A549 (cell line): ENCODE measurements around the gene WTAP. TPM values are rescaled to one million over a fixed set of nuclear protein-coding genes. Genes with fewer than 3 reads are reported as not detected.

Source experiments
- ATAC-seq, 2 experiments: fragments of 200-7000 bp in 1 of 2; fragments of >200 bp in 1 of 2; cut with Nextera tagmentation in 1 of 2; cut with Tn5 transposase in 1 of 2; 3 replicates each; pipeline versions ENCODE4 v1.8.0 to v1.9.1; 2018 to 2020; ENCODE audit warnings: mild to moderate bottlenecking in 1 of 2, moderate library complexity in 1 of 2
- CTCF ChIA-PET: fragments of 300-600 bp; sonication (Branson Sonifier 250); formaldehyde crosslinking; extraction: SDS; loops from one replicate; lab custom pipeline; 2021; ENCODE audit warnings: antibody characterized with exemption, inconsistent platforms; lab: Yijun Ruan, JAX
- POLR2A ChIA-PET: fragments of 350-600 bp; formaldehyde crosslinking; extraction: SDS; loops from one replicate; lab custom pipeline; 2021; ENCODE audit warnings: antibody characterized with exemption, inconsistent platforms; lab: Yijun Ruan, JAX
- DNase-seq, 2 experiments: peaks; one replicate each; pipeline versions ENCODE4 v3.0.0 to v3.0.0-alpha.2; 2011 to 2016; ENCODE audit warnings: low read depth in 1 of 2, low spot score in 1 of 2
- FAIRE-seq: peaks from 2 replicates; lab custom pipeline; 2011; peaks lifted over from hg19 to GRCh38; lab: Jason Lieb, UNC
- H3K27ac ChIP-seq, 2 experiments: fragments of >200 bp; sonication (Bioruptor Twin); formaldehyde crosslinking; 3 replicates each; pipeline ENCODE4 v1.5.1; 2016 to 2017
- H3K4me1 ChIP-seq: fragments of >200 bp; sonication (Bioruptor Twin); formaldehyde crosslinking; 3 replicates; pipeline ENCODE4 v1.6.1; 2016
- H3K4me2 ChIP-seq: fragments of >200 bp; sonication (Bioruptor Twin); formaldehyde crosslinking; 3 replicates; pipeline ENCODE4 v1.6.1; 2016
- H3K4me3 ChIP-seq: fragments of >200 bp; sonication (Bioruptor Twin); formaldehyde crosslinking; 3 replicates; pipeline ENCODE4 v1.5.1; 2016
- H3K9me3 ChIP-seq: fragments of >200 bp; sonication (Bioruptor Twin); formaldehyde crosslinking; 3 replicates; pipeline ENCODE4 v1.6.1; 2016
- CBX8 ChIP-seq: fragments of 200-600 bp; sonication (generic); IDR thresholded peaks from 2 replicates; pipeline ENCODE4 v1.6.1; 2016
- CEBPB ChIP-seq, 2 experiments: fragments of >200 bp in 1 of 2; sonication (Bioruptor Twin) in 1 of 2; formaldehyde crosslinking in 1 of 2; IDR thresholded peaks; 2 replicates each; pipeline ENCODE4 v1.6.1; 2012 to 2016
- CHD4 ChIP-seq: fragments of 200-600 bp; sonication (generic); IDR thresholded peaks from 2 replicates; pipeline ENCODE4 v1.6.1; 2016; ENCODE audit warnings: antibody characterized with exemption, mild to moderate bottlenecking, borderline replicate concordance
- EHF ChIP-seq: fragments of 250-450 bp; sonication (Bioruptor Pico); IDR thresholded peaks from 2 replicates; pipeline ENCODE4 v1.5.0; 2020; ENCODE audit warnings: mild to moderate bottlenecking
- EHMT2 ChIP-seq: fragments of 200-600 bp; sonication (generic); IDR thresholded peaks from 2 replicates; pipeline ENCODE4 v1.6.1; 2016; ENCODE audit warnings: antibody characterized with exemption, low read depth, mild to moderate bottlenecking, moderate library complexity
- FOSB ChIP-seq: fragments of 250-450 bp; sonication (Bioruptor Pico); IDR thresholded peaks from 2 replicates; pipeline ENCODE4 v1.5.0; 2020; ENCODE audit warnings: mild to moderate bottlenecking, moderate library complexity
- HOXB13 ChIP-seq: fragments of 250-450 bp; sonication (Bioruptor Pico); IDR thresholded peaks from 2 replicates; pipeline ENCODE4 v1.5.0; 2020; ENCODE audit warnings: low read depth, mild to moderate bottlenecking, moderate library complexity
- MAZ ChIP-seq: fragments of 150-350 bp; IDR thresholded peaks from 2 replicates; pipeline ENCODE4 v1.6.1; 2014; ENCODE audit warnings: antibody characterized with exemption, low read depth, low read length, borderline replicate concordance
- MYC ChIP-seq: IDR thresholded peaks from 2 replicates; pipeline ENCODE4 v1.6.1; 2012; ENCODE audit warnings: mild to moderate bottlenecking, inconsistent platforms, low read length, improper control_type of control experiment, borderline replicate concordance
- PHF8 ChIP-seq: fragments of 200-600 bp; sonication (generic); IDR thresholded peaks from 2 replicates; pipeline ENCODE4 v1.6.1; 2016; ENCODE audit warnings: low read depth, mild to moderate bottlenecking, antibody characterized with exemption, moderate library complexity, borderline replicate concordance
- POLR2A ChIP-seq: IDR thresholded peaks from 2 replicates; pipeline ENCODE4 v1.6.1; 2012; ENCODE audit warnings: mild to moderate bottlenecking, low read length
- RAD21 ChIP-seq, 2 experiments: fragments of >200 bp in 1 of 2; sonication (Bioruptor Twin) in 1 of 2; formaldehyde crosslinking in 1 of 2; IDR thresholded peaks in 1 of 2; conservative IDR thresholded peaks in 1 of 2; 2 replicates in 1 of 2; 3 replicates in 1 of 2; pipeline ENCODE4 v1.6.1; 2012 to 2018; ENCODE audit warnings: inconsistent platforms in 1 of 2
- RARB ChIP-seq: fragments of 250-450 bp; sonication (Bioruptor Pico); IDR thresholded peaks from 2 replicates; pipeline ENCODE4 v1.8.0; 2021; ENCODE audit warnings: mild to moderate bottlenecking, moderate library complexity
- RCOR1 ChIP-seq: fragments of 150-350 bp; IDR thresholded peaks from 2 replicates; pipeline ENCODE4 v1.6.1; 2014; ENCODE audit warnings: antibody characterized with exemption, low read length, low read depth
- RNF2 ChIP-seq: fragments of 200-600 bp; sonication (generic); IDR thresholded peaks from 2 replicates; pipeline ENCODE4 v1.6.1; 2016; ENCODE audit warnings: low read depth, mild to moderate bottlenecking, antibody characterized with exemption, moderate library complexity, borderline replicate concordance
- SREBF2 ChIP-seq: fragments of 450-650 bp; IDR thresholded peaks from 2 replicates; pipeline ENCODE4 v1.6.1; 2014; ENCODE audit warnings: mild to moderate bottlenecking, moderate library complexity
- TFCP2L1 ChIP-seq: fragments of 250-450 bp; sonication (Bioruptor Pico); IDR thresholded peaks from 2 replicates; pipeline ENCODE4 v1.5.0; 2021; ENCODE audit warnings: mild to moderate bottlenecking
- ZSCAN20 ChIP-seq: fragments of 250-450 bp; sonication (Bioruptor Pico); IDR thresholded peaks from 2 replicates; pipeline ENCODE4 v1.8.0; 2022; ENCODE audit warnings: mild to moderate bottlenecking, moderate library complexity
- WGBS: methylation state at CpG from one replicate; pipeline ENCODE4 v1.1.6; 2017; ENCODE audit errors: missing lambda C conversion rate; 5-methylcytosine and 5-hydroxymethylcytosine counted together
- polyA plus RNA-seq, 4 experiments: library from polyadenylated mRNA; depleted of rRNA in 3 of 4; stranded (reverse); fragments of >200 nt; fragmentation: RNase III in 1 of 4; extraction: RNeasy Plus Mini Kit Qiagen cat#74134 plus additional on column Dnase treatment in 1 of 4; gene quantifications; 2 replicates in 3 of 4; 3 replicates in 1 of 4; pipeline ENCODE4 v1.2.3, GENCODE V29; 2011 to 2017
- TF ChIP-seq, protein P1 (sequence below): IDR thresholded peaks from 2 replicates; pipeline ENCODE4 v1.6.1; 2012

WTAP gene
- polyA plus RNA-seq, 2 of the 4 experiments (the other 2 are of a cell fraction), result 42.4 to 53.2 TPM

DNA sequence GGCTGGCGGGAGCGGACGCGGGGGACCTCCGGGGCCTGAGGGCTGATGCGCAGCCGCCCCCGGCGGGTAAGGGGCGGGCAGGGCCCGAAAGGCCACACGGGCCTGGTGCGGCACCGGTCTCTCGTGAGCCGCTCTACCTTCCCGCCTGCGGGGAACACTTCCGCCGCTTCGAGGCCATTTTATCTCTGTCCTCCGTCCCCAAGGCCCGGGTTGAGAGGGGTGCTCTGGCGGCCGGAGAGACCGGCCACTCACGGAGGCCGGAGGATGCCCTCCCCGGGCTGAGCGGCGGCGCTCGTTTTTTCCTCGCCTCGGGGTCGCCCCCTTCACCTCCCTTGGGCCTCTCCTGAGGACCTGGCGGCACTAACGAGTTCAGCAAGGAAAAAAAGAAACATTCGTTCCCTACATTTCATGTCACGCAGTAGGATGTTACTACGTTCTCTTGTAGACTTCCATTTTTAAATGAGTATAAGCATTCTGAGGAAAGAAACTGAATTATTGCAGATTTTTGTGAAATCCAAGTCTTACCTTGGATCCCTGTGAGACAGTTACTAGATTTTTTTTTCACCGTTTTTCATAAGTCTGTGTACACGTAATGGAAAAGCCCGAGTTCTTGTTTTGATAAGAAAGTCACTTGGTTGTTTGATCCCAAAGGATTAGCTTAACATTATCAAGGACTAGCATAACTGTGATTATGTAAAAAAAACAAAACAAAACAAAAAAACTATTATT, 575 bp downstream of the WTAP start:
- no peaks in the 10 kb centered on the region for H3K9me3 ChIP-seq
- peaks cover 22% of the 10 kb centered on the region; the same call in 2 of the 3 replicates for H3K4me1 ChIP-seq
- H3K4me2 ChIP-seq, result peak overlapping the region; percentile 93
- TF ChIP-seq PHF8 (peak; percentile 50; the same call in 1 of the 2 replicates), MYC (0 out of 2 replicates have a peak, but pooled peaks have one; percentile 2), HOXB13 (CRISPR knock-in tag) (no peak)
- FAIRE-seq (no peak), DNase-seq (peak in 1 of 2 experiments; percentile 27), ATAC-seq (peak; percentile 59 to 65)
- WGBS, result 1% methylated on average over 10 of the region's 44 CpGs
- H3K4me3 ChIP-seq, result peak overlapping the region; percentile 79
- POLR2A ChIA-PET, result interaction anchor here (0.8 to 3.0 kb wide), 7 partner anchors 10 to 62 kb away, joined by 3 to 29 read pairs (median 9); partner anchors contain the start of genes ACAT2, MRPL18, SOD2 and TCP1
- CTCF ChIA-PET, result no interaction called here
- H3K27ac ChIP-seq, result peak overlapping the region; percentile 98 to 99

DNA sequence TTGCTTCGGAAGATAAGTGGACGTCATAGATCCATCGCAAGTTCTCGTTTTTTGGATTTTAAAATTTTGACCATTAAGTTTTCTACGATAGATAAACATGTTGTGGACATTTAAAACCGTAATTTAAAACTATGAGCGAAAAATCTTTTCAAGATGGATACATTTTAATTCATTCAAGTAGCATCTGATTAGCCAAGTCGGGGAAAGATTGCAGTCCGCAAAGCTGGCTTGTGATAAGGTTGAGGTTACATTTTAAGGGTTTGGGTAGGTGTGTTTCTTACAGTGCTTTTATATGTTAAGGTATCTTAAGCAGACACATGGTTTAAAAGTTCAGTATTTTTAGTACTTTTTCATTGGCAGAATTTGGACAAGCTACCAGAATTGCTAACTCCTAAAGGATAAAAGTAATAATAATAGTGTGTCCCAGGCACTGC, 1.2 kb downstream of the WTAP start:
- Histone ChIP-seq H3K4me3 (peak overlapping the region; percentile 79), H3K4me1 (peaks cover 22% of the 10 kb centered on the region; the same call in 2 of the 3 replicates)
- ATAC-seq, result no peak
- POLR2A ChIA-PET, result interaction anchor here (2.0 to 3.0 kb wide), 3 partner anchors 9 to 61 kb away, joined by 6 to 16 read pairs (median 15); partner anchors contain the start of genes MRPL18 and TCP1
- TF ChIP-seq, protein P1, sequence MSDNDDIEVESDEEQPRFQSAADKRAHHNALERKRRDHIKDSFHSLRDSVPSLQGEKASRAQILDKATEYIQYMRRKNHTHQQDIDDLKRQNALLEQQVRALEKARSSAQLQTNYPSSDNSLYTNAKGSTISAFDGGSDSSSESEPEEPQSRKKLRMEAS, result no peak
- TF ChIP-seq EHF (CRISPR knock-in tag), result no peak
- TF ChIP-seq EHMT2, result no peak
- TF ChIP-seq, all 56 proteins: peak for 0
- FAIRE-seq (no peak), DNase-seq (no peak)
- Histone ChIP-seq H3K4me2 (peak overlapping the region; percentile 93), H3K9me3 (no peaks in the 10 kb centered on the region), H3K27ac (peak overlapping the region; percentile 7 to 98; a peak in 3 of 6 replicates)
- 4% methylated on average over 9 of the region's 9 CpGs for WGBS
- CTCF ChIA-PET, result no interaction called here

DNA sequence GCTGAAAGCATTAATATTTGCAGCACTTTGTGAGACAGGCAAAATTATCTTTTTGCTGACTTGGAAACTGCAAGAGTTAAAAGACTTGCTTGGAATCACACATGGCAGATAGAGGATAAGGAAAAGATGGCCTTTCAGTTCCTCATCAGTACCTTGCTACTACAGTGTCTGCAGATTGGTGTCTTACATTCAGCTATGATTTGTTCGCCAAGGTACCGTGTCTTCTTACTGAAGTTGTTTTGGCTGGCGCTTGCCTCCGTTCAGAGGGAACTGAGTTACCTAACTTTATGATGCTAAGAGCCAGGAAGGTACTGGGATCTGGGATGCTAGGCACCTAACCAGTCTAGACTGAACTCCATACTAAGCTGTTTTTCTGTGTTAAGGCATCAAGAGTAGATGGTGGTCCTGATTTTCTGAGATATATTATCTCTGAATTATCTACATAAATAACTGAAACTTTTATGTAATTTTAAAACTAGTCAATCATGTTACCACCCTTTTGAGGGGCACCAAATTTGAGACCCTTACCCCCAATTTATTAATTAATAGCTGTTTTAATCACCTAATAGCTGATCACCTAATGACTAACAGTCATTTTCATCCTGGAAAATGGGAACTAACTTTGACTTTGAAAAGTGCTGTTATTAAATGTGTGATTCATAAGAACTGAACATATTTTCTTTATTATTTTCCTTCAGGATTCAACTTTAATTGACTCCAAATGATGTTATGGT, 2.5 kb downstream of the WTAP start:
- 82% methylated on average over 4 of the region's 4 CpGs for WGBS
- CTCF ChIA-PET, result interaction anchor here (0.7 to 1.2 kb wide), 2 partner anchors 11 to 39 kb away, joined by 4 read pairs; no protein-coding TSS in a partner anchor
- Histone ChIP-seq H3K9me3 (no peaks in the 10 kb centered on the region), H3K4me2 (peak overlapping the region; percentile 93), H3K4me3 (peak overlapping the region; percentile 79; the same call in 1 of the 3 replicates), H3K27ac (no peak overlapping the region), H3K4me1 (peaks cover 22% of the 10 kb centered on the region; the same call in 2 of the 3 replicates)
- ATAC-seq (no peak), DNase-seq (no peak), FAIRE-seq (no peak)
- TF ChIP-seq MAZ (no peak), POLR2A (no peak), RARB (CRISPR knock-in tag) (no peak), CBX8 (no peak), RNF2 (no peak), CHD4 (no peak), FOSB (no peak), CEBPB (IDR thresholded peaks at IDR 0.05) (no peak), ZSCAN20 (CRISPR knock-in tag) (no peak), RCOR1 (no peak), RAD21 (conservative IDR thresholded peaks at IDR 0.05 in 1 of 2, IDR thresholded peaks at IDR 0.05 in 1 of 2) (no peak), TFCP2L1 (CRISPR knock-in tag) (no peak), SREBF2 (no peak)
- TF ChIP-seq, protein P1, result no peak
- POLR2A ChIA-PET, result interaction anchor here (2.0 kb wide), 1 partner anchor 60 kb away, joined by 6 read pairs; the partner anchor contains the start of gene TCP1
